ENCODE measurements around the gene CAPN1. TPM values are rescaled to one million over a fixed set of nuclear protein-coding genes. Genes with fewer than 3 reads are reported as not detected.

Gene CAPN1
- total RNA-seq, 1 donor from 2014 or later, result 225 TPM

- H3K4me3 Mint-ChIP-seq, result peak overlapping the region; percentile 97
- peaks cover 3% of the 10 kb centered on the region for H3K27me3 Mint-ChIP-seq
- H3K36me3 Mint-ChIP-seq, result no peaks in the 10 kb centered on the region
- no peak for TF ChIP-seq CTCF (conservative IDR thresholded peaks at IDR 0.05)
- no peaks in the 10 kb centered on the region for H3K9me3 Mint-ChIP-seq
- peak overlapping the region; percentile 100 for H3K27ac Mint-ChIP-seq
- DNase-seq (ENCODE audit: extremely low spot score, unreplicated experiment), result peak; percentile 83
- H3K4me1 Mint-ChIP-seq (ENCODE audit: unreplicated experiment), result peaks cover 22% of the 10 kb centered on the region
Measured at GRCh38 chr11:65134952-65135632, 46.6 kb upstream of the CAPN1 start.

DNA sequence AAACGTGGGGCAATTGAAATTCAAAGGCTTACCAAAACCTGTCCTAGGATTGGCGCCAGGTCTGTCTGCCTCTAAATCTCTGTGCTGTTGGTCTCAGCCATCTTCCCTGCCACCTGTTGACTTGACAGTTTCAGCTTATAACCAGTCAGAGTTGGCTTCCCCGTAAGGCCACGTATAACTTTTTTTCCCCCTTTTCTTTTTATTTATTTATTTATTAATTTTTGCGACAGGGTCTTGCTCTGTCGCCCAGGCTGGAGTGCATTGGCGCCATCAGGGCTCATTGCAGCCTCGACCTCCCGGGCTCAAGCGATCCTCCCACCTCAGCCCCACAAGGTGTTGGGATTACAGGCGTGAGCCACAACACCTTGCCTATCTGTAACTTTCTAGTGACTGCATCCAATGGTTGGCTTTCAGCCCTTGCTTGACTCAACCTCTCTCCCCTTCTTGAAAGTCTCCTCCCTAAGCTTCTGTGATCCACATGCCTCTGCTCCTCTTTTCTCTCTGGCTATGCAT lies 46.0 kb upstream of the CAPN1 start:
- H3K36me3 Mint-ChIP-seq, result no peaks in the 10 kb centered on the region
- H3K4me3 Mint-ChIP-seq, result peak overlapping the region; percentile 97
- no peaks in the 10 kb centered on the region for H3K9me3 Mint-ChIP-seq
- peaks cover 7% of the 10 kb centered on the region for H3K27me3 Mint-ChIP-seq
- peak overlapping the region; percentile 100 for H3K27ac Mint-ChIP-seq
- peaks cover 22% of the 10 kb centered on the region for H3K4me1 Mint-ChIP-seq (ENCODE audit: unreplicated experiment)
- no peak for TF ChIP-seq CTCF (conservative IDR thresholded peaks at IDR 0.05)
- no peak for DNase-seq (ENCODE audit: extremely low spot score, unreplicated experiment)

DNA sequence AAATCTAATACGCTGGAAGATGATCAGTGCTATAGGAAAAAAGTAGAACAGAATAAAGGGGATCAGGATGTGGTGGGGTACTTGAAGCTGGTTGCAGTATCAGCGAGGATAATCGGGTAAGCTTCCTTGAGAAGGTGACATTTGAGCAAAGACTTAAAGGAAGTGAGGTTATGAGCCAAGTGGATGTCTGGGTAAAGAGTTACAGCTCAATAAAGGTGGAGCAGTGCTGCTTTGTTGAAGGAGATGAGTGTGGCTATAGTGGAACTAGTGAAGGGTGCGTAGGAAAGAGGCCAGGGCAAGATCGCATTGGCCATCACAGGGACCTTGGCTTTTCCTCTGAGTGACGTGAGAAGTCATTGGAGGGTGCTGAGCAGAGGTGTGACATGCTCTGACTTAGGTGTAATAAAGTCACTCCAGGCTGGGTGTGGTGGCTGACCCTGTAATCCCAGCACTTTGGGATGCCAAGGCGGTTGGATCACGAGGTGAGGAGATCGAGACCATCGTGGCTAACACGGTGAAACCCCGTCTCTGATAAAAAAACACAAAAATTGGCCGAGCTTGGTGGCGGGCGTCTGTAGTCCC lies 45.1 kb upstream of the CAPN1 start:
- peak overlapping the region; percentile 85 for H3K27ac Mint-ChIP-seq
- H3K4me1 Mint-ChIP-seq (ENCODE audit: unreplicated experiment), result peaks cover 22% of the 10 kb centered on the region
- no peak for DNase-seq (ENCODE audit: extremely low spot score, unreplicated experiment)
- no peaks in the 10 kb centered on the region for H3K9me3 Mint-ChIP-seq
- no peak for TF ChIP-seq CTCF (conservative IDR thresholded peaks at IDR 0.05)
- H3K36me3 Mint-ChIP-seq, result no peaks in the 10 kb centered on the region
- H3K4me3 Mint-ChIP-seq, result peak overlapping the region; percentile 80
- peaks cover 16% of the 10 kb centered on the region for H3K27me3 Mint-ChIP-seq

GRCh38 chr11:65141896-65142494 lies 39.7 kb upstream of the CAPN1 start:
- Mint-ChIP-seq H3K4me3 (no peak overlapping the region), H3K9me3 (no peaks in the 10 kb centered on the region), H3K27ac (no peak overlapping the region), H3K36me3 (no peaks in the 10 kb centered on the region), H3K27me3 (peaks cover 26% of the 10 kb centered on the region), H3K4me1 (ENCODE audit: unreplicated experiment) (no peaks in the 10 kb centered on the region)
- TF ChIP-seq CTCF (conservative IDR thresholded peaks at IDR 0.05), result no peak
- DNase-seq (ENCODE audit: extremely low spot score, unreplicated experiment), result no peak

DNA sequence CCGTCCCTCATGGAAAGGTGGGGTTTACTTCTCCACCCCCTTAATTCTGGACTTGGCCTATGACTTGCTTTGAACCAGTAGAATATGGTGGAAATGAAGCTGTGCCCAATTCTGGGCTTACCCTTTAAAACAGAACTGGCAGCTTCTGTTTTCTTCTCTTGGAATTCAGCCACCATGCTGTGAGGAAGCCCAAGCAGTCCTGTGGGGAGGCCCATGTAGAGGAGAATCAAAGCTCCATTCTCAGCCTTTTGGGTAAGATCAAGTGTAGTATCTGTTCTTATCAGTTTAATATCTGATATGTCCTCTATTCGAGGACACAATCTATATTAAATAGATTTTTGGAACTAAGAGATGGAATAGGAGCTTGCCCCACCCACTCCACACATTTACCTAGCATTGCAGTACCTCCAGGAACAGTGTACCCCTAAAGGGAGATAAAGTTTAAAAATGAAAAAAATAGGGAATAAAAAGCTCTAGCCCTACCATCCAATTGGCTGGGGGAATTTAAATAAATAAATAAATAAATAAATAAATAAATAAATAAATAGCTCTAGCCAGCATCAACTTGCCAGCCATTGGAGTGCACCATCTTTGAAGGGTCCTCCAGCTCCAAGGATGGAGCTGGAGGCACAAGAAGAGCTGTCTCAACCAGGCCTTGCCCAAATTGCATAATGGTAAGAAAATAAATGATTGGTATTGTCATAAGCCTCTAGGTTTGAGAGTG lies 34.2 kb upstream of the CAPN1 start:
- H3K36me3 Mint-ChIP-seq, result no peaks in the 10 kb centered on the region
- peaks cover 11% of the 10 kb centered on the region for H3K27me3 Mint-ChIP-seq
- DNase-seq (ENCODE audit: extremely low spot score, unreplicated experiment), result no peak
- TF ChIP-seq CTCF (conservative IDR thresholded peaks at IDR 0.05), result no peak
- H3K9me3 Mint-ChIP-seq, result no peaks in the 10 kb centered on the region
- no peak overlapping the region for H3K27ac Mint-ChIP-seq
- H3K4me3 Mint-ChIP-seq, result no peak overlapping the region
- peaks cover 12% of the 10 kb centered on the region for H3K4me1 Mint-ChIP-seq (ENCODE audit: unreplicated experiment)
